Daoy (cell line): ENCODE measurements around the gene CYP3A5. TPM values are rescaled to one million over a fixed set of nuclear protein-coding genes. Genes with fewer than 3 reads are reported as not detected.
"Not testable (repeated sequence)": the region's sequence is repeated elsewhere in the genome, so short reads cannot be mapped to it uniquely, and the experiment has no call there.

Experiments
- DNase-seq: peaks from one replicate; pipeline ENCODE4 v3.0.0-alpha.2; 2015; ENCODE audit warnings: low read depth
- total RNA-seq: library from RNA; depleted of rRNA; stranded (reverse); fragments of >200 nt; shearing (Covaris generic); gene quantifications from 2 replicates; pipeline ENCODE4 v1.2.3, GENCODE V29; 2014

Gene CYP3A5
- total RNA-seq, 1 experiment from 2014 or later: 0.57 TPM

DNA sequence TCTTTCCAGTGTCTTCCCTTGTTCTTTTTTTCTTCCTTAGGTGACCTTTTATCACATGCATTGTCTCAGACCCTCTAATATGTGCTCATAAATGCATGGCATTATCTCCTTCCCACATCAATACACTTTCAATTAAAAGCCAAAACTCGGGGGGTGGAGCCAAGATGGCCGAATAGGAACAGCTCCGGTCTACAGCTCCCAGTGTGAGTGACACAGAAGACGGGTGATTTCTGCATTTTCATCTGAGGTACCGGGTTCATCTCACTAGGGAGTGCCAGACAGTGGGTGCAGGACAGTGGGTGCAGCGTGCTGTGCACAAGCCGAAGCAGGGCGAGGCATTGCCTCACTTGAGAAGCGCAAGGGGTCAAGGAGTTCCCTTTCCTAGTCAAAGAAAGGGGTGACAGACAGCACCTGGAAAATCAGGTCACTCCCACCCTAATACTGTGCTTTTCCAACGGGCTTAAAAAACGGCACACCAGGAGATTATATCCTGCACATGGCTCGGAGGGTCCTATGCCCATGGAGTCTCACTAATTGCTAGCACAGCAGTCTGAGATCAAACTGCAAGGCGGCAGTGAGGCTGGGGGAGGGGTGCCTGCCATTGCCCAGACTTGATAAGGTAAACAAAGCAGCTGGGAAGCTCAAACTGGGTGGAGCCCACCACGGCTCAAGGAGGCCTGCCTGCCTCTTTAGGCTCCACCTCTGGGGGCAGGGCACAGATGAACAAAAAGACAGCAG is 6.2 kb upstream of the CYP3A5 start:
- DNase-seq: not testable (repeated sequence)

DNA sequence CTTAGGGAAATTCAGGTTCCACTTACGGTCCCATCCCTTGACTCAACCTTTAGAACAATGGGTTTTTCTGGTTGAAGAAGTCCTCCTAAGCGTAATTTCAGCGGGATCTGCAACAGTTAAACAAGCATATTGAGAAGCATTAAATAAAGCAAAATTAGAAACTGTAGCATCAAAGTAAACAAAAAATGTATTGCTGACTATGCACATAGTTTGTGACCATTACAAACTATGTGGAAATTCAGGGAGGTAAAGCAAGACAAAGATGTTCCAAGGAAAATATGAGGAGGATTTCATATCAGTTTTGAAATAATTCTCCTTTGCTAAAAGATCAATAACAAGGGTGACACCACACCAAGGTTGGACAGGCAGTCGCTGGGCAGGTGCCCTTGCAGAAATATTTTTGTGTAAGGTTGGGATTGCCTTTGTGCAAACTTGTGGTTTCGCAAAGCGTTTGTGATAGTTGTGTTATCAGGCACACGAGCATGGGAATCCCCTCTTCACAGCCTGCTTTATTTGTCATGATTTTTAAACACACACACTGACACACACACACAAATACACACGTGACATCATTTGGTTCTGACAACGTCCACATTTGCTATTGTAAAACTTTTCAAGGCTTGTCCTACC is 5.4 kb upstream of the CYP3A5 start:
- no peak for DNase-seq

DNA sequence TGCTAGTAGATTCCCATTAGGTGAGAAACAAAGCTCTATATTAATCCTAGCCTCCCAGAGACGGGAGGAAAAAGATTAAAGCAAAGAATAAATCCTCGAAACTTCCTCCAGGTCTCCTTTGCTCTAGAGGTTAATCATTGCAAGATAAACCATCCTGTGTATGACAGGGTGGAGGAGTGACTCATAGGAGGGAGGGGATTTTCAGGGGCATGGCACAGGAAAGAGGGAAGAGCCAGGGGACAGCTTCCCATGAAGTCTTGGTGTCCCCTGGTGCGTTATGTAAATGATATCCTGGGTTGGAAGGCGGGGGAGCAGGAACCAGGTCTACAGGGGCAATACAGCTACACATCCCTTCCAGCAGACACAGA is 780 bp downstream of the CYP3A5 start:
- peak; percentile 91 for DNase-seq

DNA sequence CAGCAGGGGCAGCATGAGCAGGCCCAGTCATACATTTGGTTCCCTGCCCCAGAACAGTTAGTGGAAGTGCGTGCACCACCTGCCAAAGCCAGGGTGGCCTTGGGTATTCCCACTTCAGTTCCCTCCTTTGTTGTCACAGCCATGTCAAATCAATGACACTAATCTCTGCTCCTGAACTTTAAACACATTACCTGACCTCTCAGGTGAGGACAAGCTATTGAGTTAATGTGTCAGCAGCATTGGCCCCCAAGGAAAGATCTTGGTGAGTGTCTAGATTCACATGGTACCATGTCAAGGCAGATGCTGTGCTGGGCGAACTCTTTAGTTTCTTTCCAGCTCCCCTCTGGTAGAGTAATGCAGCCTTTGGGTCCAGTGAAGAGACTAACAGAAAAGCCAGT is 2.1 kb downstream of the CYP3A5 start:
- DNase-seq: no peak

DNA sequence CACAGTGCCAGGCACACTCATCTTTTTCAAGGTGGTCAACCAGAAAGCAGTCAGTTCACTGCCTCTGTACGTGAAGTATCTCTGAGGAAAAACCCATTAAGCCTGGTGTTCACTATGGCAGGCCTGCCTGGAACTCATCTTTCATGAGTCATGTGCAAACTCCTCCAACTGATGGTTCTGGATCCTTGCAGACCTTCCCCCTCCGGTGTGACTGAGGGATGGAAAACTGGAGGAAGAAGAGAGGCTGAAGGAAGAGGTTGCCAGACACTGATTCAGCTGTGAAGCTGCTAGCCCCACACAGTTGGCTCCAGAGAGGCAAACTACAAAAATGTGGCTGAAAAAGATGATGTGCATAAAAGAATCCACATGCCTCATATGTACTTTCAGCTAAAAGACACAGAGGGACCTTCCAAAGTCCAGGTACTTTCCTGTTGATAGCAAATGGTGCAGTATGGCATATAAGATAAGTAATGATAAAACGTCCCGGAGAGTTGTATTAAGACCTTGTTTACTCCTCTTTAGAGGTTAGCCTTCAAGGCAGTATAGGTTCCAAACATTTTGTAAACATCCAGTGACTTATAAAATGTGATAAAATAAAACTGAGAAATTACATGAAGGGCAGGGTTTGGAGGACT is 2.7 kb downstream of the CYP3A5 start:
- DNase-seq: no peak

DNA sequence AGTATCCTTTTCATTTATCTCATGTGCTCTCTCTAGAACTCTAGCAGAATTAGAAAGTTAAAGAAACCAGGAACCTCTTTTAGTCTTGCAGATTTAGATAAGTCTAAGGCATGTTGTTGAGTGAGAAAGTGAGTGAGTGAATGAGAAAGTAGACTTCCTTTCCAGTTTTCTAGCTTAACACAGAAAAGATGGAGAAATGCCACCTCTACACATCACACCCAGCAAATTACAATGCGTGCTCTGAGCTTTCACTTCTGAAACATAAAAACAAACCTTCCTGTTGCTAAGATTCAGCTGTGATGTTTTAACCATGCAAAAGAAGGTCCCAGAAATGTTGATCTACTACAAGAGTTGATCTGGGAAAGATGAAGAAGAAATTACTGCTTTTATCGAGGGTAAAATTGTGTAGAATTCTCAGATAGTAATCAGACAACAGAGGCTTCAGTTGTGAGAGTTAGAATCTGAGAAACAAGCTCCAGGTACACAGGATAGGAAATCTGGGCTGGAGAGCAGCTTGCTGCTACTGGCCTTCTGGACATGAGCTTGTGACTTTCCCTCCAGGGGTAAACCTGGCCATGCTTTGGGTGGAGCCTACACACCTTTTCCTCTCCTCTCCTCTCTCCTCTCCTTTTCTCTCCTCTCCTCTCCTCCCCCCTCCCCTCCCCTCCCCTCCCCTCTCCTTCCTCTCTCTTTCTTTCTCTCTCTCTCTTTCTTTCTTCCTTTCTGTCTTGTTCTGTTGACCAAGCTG is 4.6 kb downstream of the CYP3A5 start:
- no peak for DNase-seq

DNA sequence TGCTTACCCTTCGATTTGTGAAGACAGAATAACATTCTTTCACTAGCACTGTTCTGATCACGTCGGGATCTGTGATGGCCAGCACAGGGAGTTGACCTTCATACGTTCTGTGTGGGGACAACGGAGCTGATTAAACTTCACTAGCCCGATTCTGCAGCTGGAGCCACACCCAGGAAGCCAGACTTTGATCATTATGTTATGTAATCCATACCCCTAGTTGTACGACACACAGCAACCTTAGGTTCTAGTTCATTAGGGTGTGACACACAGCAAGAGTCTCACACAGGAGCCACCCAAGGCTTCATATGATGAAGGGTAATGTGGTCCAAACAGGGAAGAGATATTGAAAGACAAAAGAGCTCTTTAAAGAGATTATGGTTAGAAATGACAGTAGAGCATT is 7.2 kb downstream of the CYP3A5 start:
- DNase-seq: no peak

DNA sequence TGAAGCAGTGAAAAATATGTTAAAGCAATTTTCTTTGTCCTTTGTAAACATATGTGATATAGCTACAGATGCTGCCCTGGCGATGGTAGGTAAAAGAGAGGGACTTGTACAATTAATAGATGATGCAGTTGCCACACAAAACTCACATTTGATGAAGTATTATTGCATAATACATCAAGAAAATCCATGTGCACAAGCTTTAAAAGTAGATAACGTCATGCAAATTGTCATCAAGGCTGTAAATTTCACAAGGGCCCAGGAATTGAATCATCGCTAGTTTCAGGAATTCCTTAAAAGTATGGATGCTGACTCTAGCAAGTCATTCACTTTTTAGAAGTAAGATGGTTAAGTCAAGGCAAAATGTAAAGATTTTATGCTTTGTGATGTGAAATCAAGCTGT is 10.0 kb downstream of the CYP3A5 start:
- DNase-seq: no peak

DNA sequence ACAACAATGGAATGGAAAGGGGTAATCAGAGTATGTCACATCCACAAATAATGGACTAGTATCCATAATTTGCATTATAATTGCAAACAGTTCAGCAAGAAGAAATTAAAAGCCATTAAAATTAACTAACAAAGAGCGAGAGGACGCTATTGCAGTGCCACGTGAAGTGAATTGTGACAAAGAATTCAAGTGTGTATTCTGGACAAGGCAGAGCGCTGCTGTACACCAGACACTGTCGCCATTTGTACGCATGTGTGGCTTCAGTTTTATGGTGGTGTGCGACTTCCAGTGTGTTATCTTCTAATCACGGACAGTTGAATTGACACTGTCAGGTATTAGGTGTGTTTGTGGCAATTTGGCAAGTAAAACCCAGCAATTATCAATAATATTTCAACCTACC is 11.3 kb downstream of the CYP3A5 start:
- DNase-seq: no peak

DNA sequence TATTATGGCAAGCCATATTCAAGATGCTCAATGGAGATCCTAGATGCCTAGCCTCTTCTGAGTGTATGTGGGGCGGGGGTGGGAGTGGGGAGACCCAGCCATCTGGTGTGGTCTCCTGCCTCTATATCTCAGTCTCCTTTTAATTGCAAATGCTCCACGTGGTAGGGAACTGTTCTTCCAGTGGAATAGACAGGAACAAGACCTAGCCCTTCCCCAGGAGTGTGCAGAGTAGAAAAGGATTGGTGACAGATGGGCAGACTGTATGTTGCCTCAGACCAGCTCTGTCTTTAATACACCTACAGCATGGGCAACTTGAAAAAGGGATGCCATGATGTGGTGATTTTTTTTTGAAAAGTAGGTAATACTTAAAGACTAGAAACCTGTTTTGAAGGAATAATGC is 12.6 kb downstream of the CYP3A5 start:
- DNase-seq: no peak

DNA sequence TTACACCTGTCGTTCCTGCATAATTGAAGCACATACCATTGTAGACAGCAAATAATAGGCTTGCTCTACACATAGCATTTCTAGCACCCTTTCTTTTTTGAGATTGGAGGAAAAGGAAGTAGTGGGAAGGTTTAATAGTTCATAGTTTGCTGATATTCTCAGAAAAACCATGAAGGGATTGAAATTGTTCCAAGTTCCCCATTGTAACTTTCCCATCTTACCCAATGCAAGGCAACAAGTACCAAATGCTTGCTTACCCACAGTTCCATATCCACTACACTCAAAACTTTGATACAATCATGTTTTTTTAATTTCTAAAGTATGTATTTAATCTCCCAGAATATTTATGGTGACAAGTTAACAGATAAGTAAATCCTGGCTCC is 13.8 kb downstream of the CYP3A5 start:
- DNase-seq: no peak

DNA sequence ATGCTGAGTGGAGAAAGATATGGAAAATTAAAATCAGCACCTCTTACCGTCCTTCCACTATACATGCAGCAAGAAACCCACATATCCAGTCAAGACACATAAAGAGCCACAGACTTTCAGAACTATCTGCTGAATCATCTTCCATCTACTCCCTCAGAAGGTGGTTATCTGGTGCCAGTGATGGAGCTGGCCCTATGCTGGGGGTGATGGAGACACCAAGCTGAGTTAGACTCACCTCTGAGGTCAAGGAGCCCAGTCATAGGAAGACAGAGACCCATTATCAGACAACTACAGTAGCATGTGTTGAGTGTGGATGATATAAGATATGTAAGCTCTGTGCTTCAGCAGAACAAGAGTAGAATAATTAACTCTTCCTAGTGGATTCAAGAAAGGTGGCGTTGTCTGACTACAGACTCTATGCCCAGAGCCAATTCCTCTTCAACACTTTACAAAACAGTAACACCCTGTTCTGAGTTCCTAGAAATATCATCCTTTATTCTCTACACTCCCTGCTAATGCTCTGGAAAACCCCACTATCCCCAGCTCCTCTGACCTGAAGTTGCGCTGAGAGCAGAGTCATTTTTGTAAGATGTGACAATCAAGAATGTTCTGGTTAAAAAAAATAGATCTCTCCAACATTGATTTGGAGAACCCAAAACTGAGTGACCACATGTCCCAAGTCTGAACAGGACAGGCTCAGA is 14.3 kb downstream of the CYP3A5 start:
- DNase-seq: no peak

DNA sequence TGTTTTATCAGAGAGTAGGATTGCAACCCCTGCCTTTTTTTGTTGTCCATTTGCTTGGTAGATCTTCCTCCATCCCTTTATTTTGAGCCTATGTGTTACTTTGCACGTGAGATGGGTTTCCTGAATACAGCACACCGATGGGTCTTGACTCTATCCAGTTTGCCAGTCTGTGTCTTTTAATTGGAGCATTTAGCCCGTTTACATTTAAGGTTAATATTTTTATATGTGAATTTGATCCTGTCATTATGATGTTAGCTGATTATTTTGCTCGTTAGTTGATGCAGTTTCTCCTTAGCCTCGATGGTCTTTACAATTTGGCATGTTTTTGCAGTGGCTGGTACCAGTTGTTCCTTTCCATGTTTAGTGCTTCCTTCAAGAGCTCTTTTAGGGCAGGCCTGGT is 21.9 kb downstream of the CYP3A5 start:
- not testable (repeated sequence) for DNase-seq

DNA sequence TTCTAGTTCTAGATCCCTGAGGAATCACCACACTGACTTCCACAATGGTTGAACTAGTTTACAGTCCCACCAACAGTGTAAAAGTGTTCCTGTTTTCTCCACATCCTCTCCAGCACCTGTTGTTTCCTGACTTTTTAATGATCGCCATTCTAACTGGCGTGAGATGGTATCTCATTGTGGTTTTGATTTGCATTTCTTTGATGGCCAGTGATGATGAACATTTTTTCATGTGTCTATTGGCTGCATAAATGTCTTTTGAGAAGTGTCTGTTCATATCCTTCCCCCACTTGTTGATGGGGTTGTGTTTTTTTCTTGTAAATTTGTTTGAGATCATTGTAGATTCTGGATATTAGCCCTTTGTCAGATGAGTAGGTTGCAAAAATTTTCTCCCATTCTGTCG is 25.2 kb downstream of the CYP3A5 start:
- DNase-seq: not testable (repeated sequence)

DNA sequence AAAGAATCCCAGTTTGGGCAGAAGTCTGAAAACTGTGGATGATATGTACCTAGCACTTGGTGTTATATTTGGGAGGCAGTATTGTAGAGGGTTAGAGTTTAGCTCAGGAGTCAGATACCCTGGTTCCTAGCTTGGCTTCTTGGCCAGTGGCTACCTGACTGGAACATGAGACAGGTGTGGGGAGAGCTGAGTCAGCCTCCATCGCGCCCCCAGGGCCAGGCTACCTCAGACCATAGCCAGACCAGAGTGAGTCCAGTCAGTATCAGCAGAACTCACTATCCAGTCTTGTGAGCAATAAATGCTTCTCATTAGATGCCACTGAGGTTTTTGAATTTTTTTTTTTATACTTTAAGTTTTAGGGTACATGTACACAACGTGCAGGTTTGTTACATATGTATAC is 26.0 kb downstream of the CYP3A5 start:
- DNase-seq: no peak

DNA sequence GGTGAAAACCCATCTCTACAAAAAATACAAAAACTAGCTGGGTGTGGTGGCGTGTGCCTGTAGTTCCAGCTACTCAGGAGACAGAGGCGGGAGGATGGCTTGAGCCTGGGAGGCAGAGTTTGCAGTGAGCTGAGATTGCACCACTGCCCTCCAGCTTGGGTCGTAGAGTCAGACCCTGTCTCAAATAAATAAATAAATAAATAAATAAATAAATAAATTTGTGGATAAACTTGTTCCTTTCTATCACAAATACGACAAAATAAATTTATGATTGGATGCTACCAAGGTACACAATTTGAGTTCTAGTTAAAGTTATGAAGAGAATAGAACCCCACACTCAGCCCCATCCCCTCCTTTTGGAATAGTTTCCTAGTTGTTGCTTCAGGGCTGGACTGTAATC is 26.5 kb downstream of the CYP3A5 start:
- not testable (repeated sequence) for DNase-seq

DNA sequence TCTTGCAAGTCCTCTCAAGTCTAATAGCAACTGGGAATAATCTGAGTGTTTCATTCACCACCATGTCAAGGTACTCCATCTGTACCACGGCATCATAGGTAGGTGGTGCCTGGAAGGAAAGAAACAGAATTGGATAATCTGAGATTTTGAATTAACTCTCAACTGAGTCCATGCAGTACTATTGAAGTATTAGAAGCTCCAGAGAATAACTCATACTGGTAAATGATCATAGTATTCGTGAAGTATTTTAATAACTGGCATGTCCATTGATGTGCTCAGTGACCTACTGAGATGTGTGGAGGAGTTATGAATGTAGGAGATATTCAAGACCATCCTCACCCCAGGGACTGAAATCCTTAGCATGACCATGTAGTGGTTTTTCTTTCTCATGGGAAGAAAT is 27.1 kb downstream of the CYP3A5 start:
- DNase-seq: no peak

DNA sequence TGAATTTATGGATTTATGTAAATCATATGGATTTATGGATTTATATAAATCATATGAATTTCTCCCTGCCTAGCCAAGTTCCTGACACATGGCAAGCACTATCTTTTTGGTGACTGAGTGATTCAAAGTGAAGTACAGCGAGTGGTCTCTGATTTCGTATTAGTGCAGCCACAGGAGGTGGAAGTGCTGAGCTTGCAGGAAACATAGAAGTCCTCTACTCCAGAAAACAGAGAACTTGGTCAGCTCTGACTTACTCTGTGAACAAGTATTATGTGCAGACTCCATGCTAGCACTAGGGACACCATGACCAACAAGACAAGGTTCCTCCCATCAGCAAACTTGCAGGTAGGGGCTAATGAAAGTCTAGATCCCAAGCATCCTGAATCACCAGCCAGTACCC is 28.5 kb downstream of the CYP3A5 start:
- DNase-seq: no peak

DNA sequence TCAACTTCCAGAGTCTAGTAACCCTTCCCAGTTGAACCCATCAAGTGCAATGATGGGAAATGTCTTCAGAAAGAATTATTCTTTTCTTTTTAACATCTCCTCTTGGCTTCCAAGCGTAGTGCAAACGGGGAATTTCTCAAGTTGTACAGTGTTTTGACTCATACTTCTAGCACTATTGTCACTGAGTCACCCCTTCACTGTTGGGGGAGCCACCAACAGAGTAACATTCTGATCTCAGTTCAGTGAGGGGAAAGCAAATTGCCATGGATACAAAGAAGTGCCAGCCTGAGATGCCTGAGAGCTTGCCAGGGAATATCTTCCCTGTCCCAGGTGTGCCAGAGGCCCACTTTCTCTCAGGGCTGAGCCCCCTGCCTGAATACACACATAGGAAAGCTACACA is 31.0 kb downstream of the CYP3A5 start:
- no peak for DNase-seq

DNA sequence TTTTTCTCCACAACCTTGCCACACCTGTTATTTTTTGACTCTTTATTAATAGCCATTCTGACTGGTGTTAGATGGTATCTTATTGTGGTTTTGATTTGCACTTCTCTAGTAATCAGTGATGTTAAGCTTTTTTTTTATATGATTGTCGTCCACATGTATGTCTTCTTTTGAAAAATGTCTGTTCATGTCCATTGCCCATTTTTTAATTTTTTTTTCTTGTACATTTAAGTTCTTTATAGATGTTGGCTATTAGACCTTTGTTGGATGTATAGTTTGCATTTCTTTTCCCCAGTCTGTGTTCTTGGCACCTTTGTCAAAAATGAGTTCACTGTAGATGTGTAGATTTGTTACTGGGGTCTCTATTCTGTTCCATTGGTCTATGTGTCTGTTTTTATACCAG is 34.2 kb downstream of the CYP3A5 start:
- DNase-seq: no peak

DNA sequence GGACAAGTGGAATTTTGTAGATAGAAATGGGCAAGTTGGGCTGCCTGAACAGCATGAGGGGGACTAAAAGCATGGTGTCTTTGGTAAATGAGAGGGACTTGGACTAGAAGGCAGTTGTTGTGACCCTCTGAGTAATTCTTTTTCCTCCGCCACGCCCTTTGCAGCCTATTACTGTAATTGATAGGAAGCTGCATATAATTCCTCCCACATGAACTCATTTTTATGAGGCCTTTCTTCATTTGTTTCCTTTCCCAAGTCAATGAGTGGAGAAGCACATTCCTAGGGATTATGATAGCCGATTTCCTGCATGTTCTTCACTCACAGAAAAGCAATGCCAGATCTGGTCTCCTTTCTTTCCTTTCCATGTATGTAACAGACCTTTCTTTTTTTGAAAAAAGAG is 35.4 kb downstream of the CYP3A5 start:
- DNase-seq: no peak

DNA sequence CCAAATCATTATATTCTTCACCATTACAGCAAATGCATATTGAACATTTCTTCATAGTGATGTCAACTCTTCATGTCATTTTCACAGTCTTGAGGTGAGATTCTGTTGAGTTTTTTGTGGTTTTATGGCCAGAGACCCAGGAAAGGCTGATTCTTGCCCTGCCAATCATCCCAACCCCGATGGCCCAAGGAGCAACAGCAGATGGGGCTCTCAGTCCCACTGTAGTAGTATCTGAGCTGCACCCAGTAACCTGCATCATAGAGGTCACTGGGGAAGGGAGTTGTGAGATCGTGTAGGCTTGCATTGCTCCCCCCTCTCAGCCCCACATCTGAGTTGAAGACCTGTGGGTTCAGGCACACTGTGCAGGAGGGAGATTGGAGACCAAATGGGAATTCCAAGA is 36.3 kb downstream of the CYP3A5 start:
- DNase-seq: no peak
